HepG2 (cell line): ENCODE measurements around the gene ENPP7. TPM values are rescaled to one million over a fixed set of nuclear protein-coding genes. Genes with fewer than 3 reads are reported as not detected.

ENCODE experiments used
- CSRNP1 ChIP-seq: sonication (generic); formaldehyde crosslinking; IDR thresholded peaks from 2 replicates; pipeline ENCODE4 v1.8.1; 2023; ENCODE audit warnings: mild to moderate bottlenecking, missing genetic modification reagents
- CTCF ChIP-seq: sonication (generic); formaldehyde crosslinking; IDR thresholded peaks from 2 replicates; pipeline ENCODE4 v1.5.0; 2020; ENCODE audit warnings: mild to moderate bottlenecking, missing genetic modification reagents, moderate library complexity
- ESRRA ChIP-seq: sonication (generic); formaldehyde crosslinking; IDR thresholded peaks from 2 replicates; pipeline ENCODE4 v1.5.1; 2020; ENCODE audit warnings: mild to moderate bottlenecking, low read depth, missing genetic modification reagents
- GABPA ChIP-seq, 2 experiments: IDR thresholded peaks; 2 replicates each; pipeline ENCODE4 v1.6.1; 2011 to 2016; ENCODE audit warnings: low read depth in 2 of 2, low read length in 1 of 2, missing biosample characterization in 1 of 2, missing genetic modification characterization in 1 of 2
- HMGXB3 ChIP-seq: sonication (generic); formaldehyde crosslinking; IDR thresholded peaks from 2 replicates; pipeline ENCODE4 v1.4.0; 2020; ENCODE audit warnings: missing genetic modification reagents, borderline replicate concordance
- MEF2D ChIP-seq: sonication (generic); formaldehyde crosslinking; IDR thresholded peaks from 2 replicates; pipeline ENCODE4 v1.5.1; 2020; ENCODE audit warnings: mild to moderate bottlenecking, missing genetic modification reagents
- ZBTB10 ChIP-seq: sonication (generic); formaldehyde crosslinking; IDR thresholded peaks from 2 replicates; pipeline ENCODE4 v1.4.0; 2020; ENCODE audit warnings: missing genetic modification reagents, borderline replicate concordance
- ZC3H13 ChIP-seq: sonication (generic); formaldehyde crosslinking; IDR thresholded peaks from 2 replicates; pipeline ENCODE4 v1.8.1; 2023; ENCODE audit warnings: mild to moderate bottlenecking, missing genetic modification reagents, moderate library complexity
- ZNF609 ChIP-seq: sonication (generic); formaldehyde crosslinking; IDR thresholded peaks from 2 replicates; pipeline ENCODE4 v1.4.0; 2020; ENCODE audit warnings: mild to moderate bottlenecking, missing genetic modification reagents, borderline replicate concordance
- ZNF780A ChIP-seq: sonication (generic); formaldehyde crosslinking; IDR thresholded peaks from 2 replicates; pipeline ENCODE4 v1.8.0; 2022; ENCODE audit warnings: mild to moderate bottlenecking, missing genetic modification reagents, moderate library complexity
- ZNF788 ChIP-seq: sonication (generic); formaldehyde crosslinking; IDR thresholded peaks from 2 replicates; pipeline ENCODE4 v1.5.0; 2020; ENCODE audit warnings: mild to moderate bottlenecking, missing genetic modification reagents, borderline replicate concordance
- polyA plus RNA-seq, 8 experiments: library from polyadenylated mRNA; depleted of rRNA in 3 of 8; stranded (reverse) in 7 of 8; unstranded in 1 of 8; fragments of >200 nt; fragmentation: Illumina TruSeq in 4 of 8; extraction: Trizol in 4 of 8; gene quantifications; 2 replicates each; pipeline versions ENCODE4 v1.2.1 to v1.2.3, GENCODE V29; 2011 to 2016; ENCODE audit warnings: low read depth in 4 of 8, missing spikeins in 1 of 8, mixed read lengths in 1 of 8; ENCODE audit not compliant: insufficient read depth in 1 of 8
- total RNA-seq, 5 experiments: library from RNA; depleted of rRNA; stranded (reverse); fragments of >200 nt; fragmentation: Illumina TruSeq; extraction: Trizol; gene quantifications; 2 replicates each; pipeline ENCODE4 v1.2.3, GENCODE V29; 2016; ENCODE audit warnings: low read depth in 1 of 5

Gene ENPP7
- total and polyA plus RNA-seq, 2 of the 13 experiments (the other 11 are each of a cell fraction or from before 2014, with no cell fraction given) = 1.1 to 2.2 TPM

GRCh38 chr17:79737922-79738578 lies 7.3 kb downstream of the ENPP7 start (continued):
- TF ChIP-seq ZNF609 (CRISPR knock-in tag) (peak; percentile 30; the same call in 1 of the 2 replicates), ZBTB10 (CRISPR knock-in tag) (no peak), ZC3H13 (0 out of 2 replicates have a peak, but pooled peaks have one; percentile 21), CTCF (no peak), ESRRA (CRISPR knock-in tag) (peak; percentile 60; the same call in 1 of the 2 replicates), GABPA (IDR thresholded peaks at IDR 0.05; ENCODE audit: low read depth, low read length) (no peak), GABPA (CRISPR knock-in tag; IDR thresholded peaks at IDR 0.05; ENCODE audit: low read depth) (no peak), HMGXB3 (CRISPR knock-in tag) (no peak), CSRNP1 (CRISPR knock-in tag) (no peak; the same call in 1 of the 2 replicates), ZNF780A (CRISPR knock-in tag) (no peak), MEF2D (CRISPR knock-in tag) (no peak), ZNF788 (0 out of 2 replicates have a peak, but pooled peaks have one; percentile 43)
